K562 (cell line): Measurements from ENCODE around the gene APBA2. TPM values are rescaled to one million over a fixed set of nuclear protein-coding genes. Genes with fewer than 3 reads are reported as not detected.

Source experiments
- ATAC-seq: fragments of 200-7000 bp; cut with Tn5 transposase; 3 replicates; pipeline ENCODE4 v1.9.1; 2020; ENCODE audit warnings: moderate library complexity
- BruUV-seq: library from RNA; stranded (reverse); fragments of 400-500 nt; replicated peaks from 2 replicates; lab custom pipeline; 2021; lab: Mats Ljungman, UMichigan
- CTCF ChIA-PET: fragments of 300-600 bp; formaldehyde crosslinking; extraction: SDS; loops from one replicate; lab custom pipeline; 2021; ENCODE audit warnings: low intra/inter-chr PET ratio; lab: Yijun Ruan, JAX
- POLR2A ChIA-PET: fragments of 300-600, 350-650 bp; sonication (Branson Sonifier 250); formaldehyde crosslinking; extraction: SDS; loops from one replicate; lab custom pipeline; 2021; ENCODE audit warnings: antibody characterized with exemption, inconsistent platforms; lab: Yijun Ruan, JAX
- DNase-seq, 4 experiments: peaks; one replicate each; pipeline versions ENCODE4 v3.0.0 to v3.0.0-alpha.2; 2011 to 2018; ENCODE audit warnings: low spot score in 3 of 4, mixed read lengths in 3 of 4; ENCODE audit errors: extremely low read depth in 1 of 4
- FAIRE-seq: peaks from 2 replicates; lab custom pipeline; 2011; peaks lifted over from hg19 to GRCh38; lab: Jason Lieb, UNC
- H2AFZ ChIP-seq: 2 replicates; pipeline ENCODE4 v1.6.0; 2011; ENCODE audit warnings: low read depth, low read length, control low read depth, inconsistent platforms
- H3K27ac ChIP-seq: fragments of 200-600 bp; 3 replicates; pipeline ENCODE4 v1.8.0; 2011; ENCODE audit warnings: low read depth, mild to moderate bottlenecking, control low read depth, inconsistent platforms, low read length, moderate library complexity, mixed read lengths; ENCODE audit errors: extremely low read depth
- H3K27me3 ChIP-seq, 2 experiments: fragments of 300-600 bp in 1 of 2; 2 replicates in 1 of 2; 3 replicates in 1 of 2; pipeline versions ENCODE4 v1.6.0 to v1.8.0; 2011; ENCODE audit warnings: inconsistent platforms in 2 of 2, low read length in 2 of 2, mild to moderate bottlenecking in 1 of 2, mixed read lengths in 1 of 2, moderate library complexity in 1 of 2; ENCODE audit not compliant: control insufficient read depth in 2 of 2, insufficient read depth in 2 of 2
- H3K36me3 ChIP-seq: fragments of 300-600 bp; 3 replicates; pipeline ENCODE4 v1.8.0; 2011; ENCODE audit warnings: mild to moderate bottlenecking, low read length, inconsistent platforms; ENCODE audit not compliant: control insufficient read depth, insufficient read depth
- H3K4me1 ChIP-seq, 2 experiments: fragments of 200-600 bp in 1 of 2; replicated peaks in 1 of 2; 2 replicates in 1 of 2; 3 replicates in 1 of 2; pipeline versions ENCODE4 v1.5.1 to v1.8.0; 2011; ENCODE audit warnings: inconsistent platforms in 2 of 2, low read length in 2 of 2, mild to moderate bottlenecking in 1 of 2, mixed read lengths in 1 of 2, moderate library complexity in 1 of 2; ENCODE audit not compliant: control insufficient read depth in 2 of 2, insufficient read depth in 2 of 2
- H3K4me2 ChIP-seq: 2 replicates; pipeline ENCODE4 v1.6.1; 2011; ENCODE audit warnings: low read length, control low read depth, inconsistent platforms, mixed read lengths; ENCODE audit not compliant: insufficient read depth
- H3K4me3 ChIP-seq: fragments of 200-600 bp; sonication (generic), shearing (Covaris generic); 2 replicates; pipeline ENCODE4 v1.5.1; 2016; ENCODE audit warnings: control low read depth, inconsistent platforms
- H3K79me2 ChIP-seq: fragments of 200-600 bp; 3 replicates; pipeline ENCODE4 v1.8.0; 2011; ENCODE audit warnings: low read length, inconsistent platforms; ENCODE audit not compliant: control insufficient read depth, insufficient read depth
- H3K9ac ChIP-seq, 2 experiments: 2 replicates each; pipeline versions ENCODE4 v1.6.0 to v1.6.1; 2011; ENCODE audit warnings: low read depth in 2 of 2, low read length in 2 of 2, control low read depth in 1 of 2, inconsistent platforms in 1 of 2, mild to moderate bottlenecking in 1 of 2, mixed read lengths in 1 of 2; ENCODE audit not compliant: insufficient read depth in 1 of 2
- H3K9me1 ChIP-seq: one replicate; pipeline ENCODE4 v1.6.0; 2011; ENCODE audit warnings: inconsistent platforms, mild to moderate bottlenecking, low read length, moderate library complexity; ENCODE audit not compliant: control insufficient read depth, insufficient read depth
- H3K9me3 ChIP-seq: replicated peaks from 2 replicates; pipeline ENCODE4 v1.5.1; 2011; ENCODE audit warnings: low read depth, low read length, inconsistent platforms; ENCODE audit not compliant: control insufficient read depth, insufficient read depth
- H4K20me1 ChIP-seq: replicated peaks from 2 replicates; pipeline ENCODE4 v1.6.1; 2011; ENCODE audit warnings: low read length, inconsistent platforms, mixed read lengths; ENCODE audit not compliant: control insufficient read depth, insufficient read depth
- BRF1 ChIP-seq: IDR thresholded peaks from 3 replicates; pipeline ENCODE4 v1.6.1; 2011; ENCODE audit warnings: borderline replicate concordance, mild to moderate bottlenecking; ENCODE audit not compliant: insufficient read length; ENCODE audit errors: extremely low read depth
- MAFF ChIP-seq: IDR thresholded peaks from 2 replicates; pipeline ENCODE4 v1.6.1; 2012; ENCODE audit warnings: low read length, improper control_type of control experiment
- NRF1 ChIP-seq, 2 experiments: fragments of 450-650 bp; IDR thresholded peaks in 1 of 2; conservative IDR thresholded peaks in 1 of 2; 2 replicates each; pipeline ENCODE4 v1.6.1; 2014; ENCODE audit warnings: mild to moderate bottlenecking in 2 of 2
- PRMT5 ChIP-seq: sonication (generic); formaldehyde crosslinking; IDR thresholded peaks from 2 replicates; pipeline ENCODE4 v1.5.0; 2020; ENCODE audit warnings: missing genetic modification reagents
- SMAD1 ChIP-seq: fragments of 150-350 bp; IDR thresholded peaks from 2 replicates; pipeline ENCODE4 v1.6.1; 2014; ENCODE audit warnings: low read length, low read depth; ENCODE audit not compliant: partially characterized antibody
- XRCC3 ChIP-seq: fragments of 450-650 bp; IDR thresholded peaks from 2 replicates; pipeline ENCODE4 v1.6.1; 2017; ENCODE audit warnings: mild to moderate bottlenecking, moderate library complexity
- ZFX ChIP-seq: sonication (generic); formaldehyde crosslinking; IDR thresholded peaks from 2 replicates; pipeline ENCODE4 v1.8.0; 2022; ENCODE audit warnings: mild to moderate bottlenecking, missing genetic modification reagents, moderate library complexity
- ZNF316 ChIP-seq: fragments of 450-650 bp; IDR thresholded peaks from 2 replicates; pipeline ENCODE4 v1.6.1; 2016
- WGBS: fragments of 100-300 bp; shearing (Covaris generic); methylation state at CpG from one replicate; pipeline ENCODE4 v1.1.6; 2016; ENCODE audit warnings: low coverage, mixed read lengths; ENCODE audit not compliant: insufficient coverage; ENCODE audit errors: missing lambda C conversion rate; 5-methylcytosine and 5-hydroxymethylcytosine counted together
- in situ Hi-C: fragments of 300-500 bp; cut with MboI; formaldehyde crosslinking; loops from 4 replicates; pipeline ENCODE4 v1.15.0; 2018; ENCODE audit warnings: inconsistent platforms, mixed read lengths
- intact Hi-C: fragments of 100-400 bp; cut with micrococcal nuclease; formaldehyde crosslinking; loops from 2 replicates; pipeline ENCODE4 v1.14.2; 2022
- polyA plus RNA-seq, 8 experiments: library from polyadenylated mRNA; depleted of rRNA in 4 of 8; stranded (reverse) in 5 of 8; unstranded in 3 of 8; fragments of >200 nt; fragmentation: Nextera tagmentation in 2 of 8; fragmentation: Illumina TruSeq in 1 of 8; extraction: Ambion mirVana in 2 of 8; extraction: Trizol in 1 of 8; gene quantifications; 2 replicates each; pipeline versions ENCODE4 v1.2.1 to v1.2.3, GENCODE V29; 2011 to 2014; ENCODE audit warnings: inconsistent platforms in 1 of 8, missing spikeins in 1 of 8
- total RNA-seq, 7 experiments: library from RNA; depleted of rRNA in 6 of 7; stranded (reverse); fragments of >200 nt in 6 of 7; fragmentation: Illumina TruSeq in 2 of 7; extraction: Trizol in 2 of 7; gene quantifications; 2 replicates each; pipeline versions ENCODE4 v1.2.1 to v1.2.3, GENCODE V29; 2011 to 2021; ENCODE audit warnings: low replicate concordance in 1 of 7

The APBA2 gene
- total and polyA plus RNA-seq, 9 of the 15 experiments (the other 6 are each of a cell fraction or from before 2014, with no cell fraction given): 0.24 to 40.9 (median 25.2) TPM

- peaks cover 22 to 36% of the 10 kb centered on the region in 2 experiments for H3K27me3 ChIP-seq
- no peaks in the 10 kb centered on the region for H3K9me3 ChIP-seq
- no peaks in the 10 kb centered on the region for H4K20me1 ChIP-seq
- FAIRE-seq: no peak
- WGBS: 6% methylated on average over 14 of the region's 15 CpGs
- no peak overlapping the region for H3K27ac ChIP-seq
- ATAC-seq: no peak
- ChIA-PET CTCF (no interaction called here), POLR2A (no interaction called here)
- DNase-seq: no peak
- H3K9ac ChIP-seq: no peak overlapping the region
- H3K4me1 ChIP-seq: no peaks in the 10 kb centered on the region
- in situ Hi-C loops: no loop called here
- H3K9me1 ChIP-seq: no peaks in the 10 kb centered on the region
- no peaks in the 10 kb centered on the region for H3K36me3 ChIP-seq
- no peaks in the 10 kb centered on the region for H3K79me2 ChIP-seq
- no peak overlapping the region for H3K4me3 ChIP-seq
- BruUV-seq: no TSS peak
- intact Hi-C loops: no loop called here
- no peak overlapping the region for H3K4me2 ChIP-seq
- H2AFZ ChIP-seq: no peak overlapping the region
- TF ChIP-seq MAFF (peak; percentile 27), SMAD1 (no peak), ZNF316 (0 out of 2 replicates have a peak, but pooled peaks have one; percentile 20), PRMT5 (no peak)
These were observed 265.0 kb downstream of the APBA2 start for GRCh38 chr15:29150515-29151483.

GRCh38 chr15:29151484-29151857 lies 265.7 kb downstream of the APBA2 start:
- no peak overlapping the region for H2AFZ ChIP-seq
- no peaks in the 10 kb centered on the region for H3K79me2 ChIP-seq
- H3K4me3 ChIP-seq: no peak overlapping the region
- peaks cover 23 to 43% of the 10 kb centered on the region in 2 experiments for H3K27me3 ChIP-seq
- no peak overlapping the region for H3K9ac ChIP-seq
- ATAC-seq: no peak; the same call in none of the 3 replicates
- intact Hi-C loops: no loop called here
- H3K27ac ChIP-seq: no peak overlapping the region
- no peaks in the 10 kb centered on the region for H3K36me3 ChIP-seq
- no peak for TF ChIP-seq XRCC3
- no peak for TF ChIP-seq BRF1
- TF ChIP-seq NRF1 (conservative IDR thresholded peaks at IDR 0.05 in 1 of 2, IDR thresholded peaks at IDR 0.05 in 1 of 2): no peak
- no peak for TF ChIP-seq ZFX (CRISPR knock-in tag)
- TF ChIP-seq, all 486 proteins: peak for 0
- Histone ChIP-seq H3K9me1 (no peaks in the 10 kb centered on the region), H3K9me3 (no peaks in the 10 kb centered on the region), H3K4me1 (no peaks in the 10 kb centered on the region), H3K4me2 (no peak overlapping the region), H4K20me1 (no peaks in the 10 kb centered on the region)
- POLR2A ChIA-PET: no interaction called here
- CTCF ChIA-PET: no interaction called here
- BruUV-seq: no TSS peak
- in situ Hi-C loops: no loop called here
- DNase-seq (no peak), FAIRE-seq (no peak)
- WGBS: 0% methylated on average over 14 of the region's 14 CpGs
